MCF 10A (cell line): ENCODE measurements around the gene XPNPEP2. TPM values are rescaled to one million over a fixed set of nuclear protein-coding genes. Genes with fewer than 3 reads are reported as not detected.

Experiments
- BruUV-seq: library from RNA; stranded (reverse); fragments of 400-500 nt; replicated peaks from 2 replicates; lab custom pipeline; 2021; lab: Mats Ljungman, UMichigan
- CTCF ChIA-PET: fragments of 300-600 bp; sonication (Branson Sonifier 250); formaldehyde crosslinking; extraction: SDS; loops from one replicate; lab custom pipeline; 2021; ENCODE audit warnings: antibody characterized with exemption, inconsistent platforms; lab: Yijun Ruan, JAX
- POLR2A ChIA-PET: fragments of 300-600, 350-650 bp; sonication (Branson Sonifier 250); formaldehyde crosslinking; extraction: SDS; loops from one replicate; lab custom pipeline; 2020; ENCODE audit warnings: antibody characterized with exemption, inconsistent platforms; lab: Yijun Ruan, JAX
- DNase-seq: peaks from one replicate; pipeline ENCODE4 v3.0.0-alpha.2; 2018; ENCODE audit not compliant: unreplicated experiment
- H3K27ac Mint-ChIP-seq: one replicate; pipeline ENCODE4 v1.8.0; 2022; ENCODE audit warnings: mild to moderate bottlenecking, low read depth, mixed read lengths; ENCODE audit not compliant: unreplicated experiment
- H3K27me3 Mint-ChIP-seq: one replicate; pipeline ENCODE4 v1.8.0; 2022; ENCODE audit warnings: mixed read lengths; ENCODE audit not compliant: insufficient read depth, unreplicated experiment
- H3K36me3 Mint-ChIP-seq: one replicate; pipeline ENCODE4 v1.8.0; 2022; ENCODE audit warnings: mild to moderate bottlenecking, moderate library complexity, mixed read lengths; ENCODE audit not compliant: insufficient read depth, unreplicated experiment
- H3K4me1 Mint-ChIP-seq: one replicate; pipeline ENCODE4 v1.8.0; 2022; ENCODE audit warnings: mixed read lengths; ENCODE audit not compliant: insufficient read depth, unreplicated experiment
- H3K4me3 Mint-ChIP-seq: one replicate; pipeline ENCODE4 v1.8.0; 2022; ENCODE audit warnings: mild to moderate bottlenecking, moderate library complexity, mixed read lengths; ENCODE audit not compliant: unreplicated experiment
- H3K9me3 Mint-ChIP-seq: one replicate; pipeline ENCODE4 v1.8.0; 2022; ENCODE audit warnings: mixed read lengths; ENCODE audit not compliant: unreplicated experiment
- CTCF ChIP-seq: fragments of 200-600 bp; IDR thresholded peaks from one replicate; pipeline ENCODE4 v1.8.0; 2022; ENCODE audit warnings: antibody characterized with exemption, mild to moderate bottlenecking; ENCODE audit not compliant: unreplicated experiment
- intact Hi-C: fragments of 100-400 bp; cut with micrococcal nuclease; formaldehyde crosslinking; loops from 2 replicates; pipeline ENCODE4 v1.14.1; 2022
- total RNA-seq: library from RNA; stranded (reverse); gene quantifications from 2 replicates; pipeline ENCODE4 v1.2.3, GENCODE V29; 2022

XPNPEP2 gene
- total RNA-seq, 1 experiment from 2014 or later, result not detected

GRCh38 chrX:129714581-129714980, 24.2 kb upstream of the XPNPEP2 start:
- CTCF ChIA-PET, result no interaction called here
- no peak for TF ChIP-seq CTCF
- intact Hi-C loops, result no loop called here
- Mint-ChIP-seq H3K4me1 (no peaks in the 10 kb centered on the region), H3K36me3 (no peaks in the 10 kb centered on the region), H3K27ac (no peak overlapping the region), H3K9me3 (no peaks in the 10 kb centered on the region), H3K4me3 (no peak overlapping the region), H3K27me3 (peaks cover 70% of the 10 kb centered on the region)
- no peak for DNase-seq
- POLR2A ChIA-PET, result no interaction called here
- no TSS peak for BruUV-seq

- no peaks in the 10 kb centered on the region for H3K9me3 Mint-ChIP-seq
- BruUV-seq, result no TSS peak
- H3K4me3 Mint-ChIP-seq, result no peak overlapping the region
- no peaks in the 10 kb centered on the region for H3K4me1 Mint-ChIP-seq
- no peak overlapping the region for H3K27ac Mint-ChIP-seq
- CTCF ChIA-PET, result interaction anchor here (0.8 to 2.5 kb wide), 3 partner anchors 10 to 79 kb away, joined by 3 to 12 read pairs (median 7); no protein-coding TSS in a partner anchor
- H3K27me3 Mint-ChIP-seq, result peaks cover 60% of the 10 kb centered on the region
- intact Hi-C loops, result no loop called here
- POLR2A ChIA-PET, result no interaction called here
- TF ChIP-seq CTCF, result no peak
- H3K36me3 Mint-ChIP-seq, result no peaks in the 10 kb centered on the region
- no peak for DNase-seq
Observed at GRCh38 chrX:129716507-129716906, 22.3 kb upstream of the XPNPEP2 start.

GRCh38 chrX:129717892-129718291, 20.9 kb upstream of the XPNPEP2 start:
- intact Hi-C loops, result no loop called here
- DNase-seq, result peak; percentile 31
- Mint-ChIP-seq H3K9me3 (no peaks in the 10 kb centered on the region), H3K27ac (no peak overlapping the region), H3K27me3 (peaks cover 70% of the 10 kb centered on the region), H3K4me1 (no peaks in the 10 kb centered on the region), H3K4me3 (no peak overlapping the region), H3K36me3 (no peaks in the 10 kb centered on the region)
- no peak for TF ChIP-seq CTCF
- ChIA-PET CTCF (interaction anchor here (0.8 to 2.5 kb wide), 3 partner anchors 8 to 109 kb away, joined by 5 to 12 read pairs (median 7); no protein-coding TSS in a partner anchor), POLR2A (no interaction called here)
- no TSS peak for BruUV-seq

GRCh38 chrX:129718676-129719075, 20.1 kb upstream of the XPNPEP2 start:
- Mint-ChIP-seq H3K36me3 (no peaks in the 10 kb centered on the region), H3K27me3 (peaks cover 70% of the 10 kb centered on the region), H3K9me3 (no peaks in the 10 kb centered on the region), H3K27ac (no peak overlapping the region), H3K4me1 (no peaks in the 10 kb centered on the region), H3K4me3 (no peak overlapping the region)
- BruUV-seq, result no TSS peak
- no peak for DNase-seq
- intact Hi-C loops, result no loop called here
- CTCF ChIA-PET, result interaction anchor here (1.8 to 2.5 kb wide), 2 partner anchors 8 to 81 kb away, joined by 5 to 12 read pairs; no protein-coding TSS in a partner anchor
- POLR2A ChIA-PET, result no interaction called here
- no peak for TF ChIP-seq CTCF
